Measurements from ENCODE around the gene DCLK1. TPM values are rescaled to one million over a fixed set of nuclear protein-coding genes. Genes with fewer than 3 reads are reported as not detected.
"Not testable (repeated sequence)": the region's sequence is repeated elsewhere in the genome, so short reads cannot be mapped to it uniquely, and the experiment has no call there.

DCLK1 gene
- total RNA-seq, 2 donors from 2014 or later: 25.6 to 27.8 TPM

DNA sequence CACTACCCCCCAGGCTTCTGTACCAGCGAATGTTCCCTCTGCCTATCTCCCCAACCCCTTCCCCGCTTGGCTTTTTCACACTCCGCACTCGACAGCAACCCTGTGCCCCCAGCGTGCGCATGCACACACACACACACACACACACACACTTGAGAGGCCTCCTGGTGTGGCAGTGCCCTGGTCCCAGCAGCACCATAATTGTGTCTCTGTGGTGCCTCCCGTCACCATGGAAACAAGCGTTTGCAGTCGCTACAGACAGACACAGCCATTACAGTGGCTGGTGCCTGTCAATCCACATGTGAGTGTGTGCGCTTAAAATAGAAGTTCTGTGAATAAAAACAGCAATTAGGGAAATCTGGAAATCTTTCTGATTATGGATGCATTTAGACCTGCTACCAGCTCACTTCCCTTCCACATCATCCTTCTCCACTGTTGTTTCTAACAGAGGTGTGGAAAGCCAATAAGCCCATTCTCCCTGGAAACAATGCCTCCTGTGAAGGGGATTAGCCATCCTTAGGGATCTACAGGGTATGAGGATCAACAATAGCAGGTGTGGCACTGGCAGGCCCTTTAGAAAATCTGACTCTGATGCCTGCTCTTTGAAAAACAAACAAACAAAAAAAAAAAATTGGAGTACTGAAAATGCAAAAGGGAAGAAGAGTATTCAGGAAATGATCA is 146.3 kb downstream of the DCLK1 start:
- no peak overlapping the region for H3K27ac ChIP-seq
- no peaks in the 10 kb centered on the region for H3K36me3 ChIP-seq
- no peak for DNase-seq (ENCODE audit: low spot score)
- H3K4me3 ChIP-seq: no peak overlapping the region
- H3K27me3 ChIP-seq (replicated peaks; ENCODE audit: insufficient read depth): no peaks in the 10 kb centered on the region
- peaks cover 0 to 2% of the 10 kb centered on the region in 2 donors for H3K4me1 ChIP-seq (ENCODE audit: control insufficient read depth in 1 of 2, low read depth in 2 of 2)
- H3K9me3 ChIP-seq: no peaks in the 10 kb centered on the region
- no peak for ATAC-seq (ENCODE audit: insufficient number of reproducible peaks, low FRiP score, low read depth)
- TF ChIP-seq, protein P1, sequence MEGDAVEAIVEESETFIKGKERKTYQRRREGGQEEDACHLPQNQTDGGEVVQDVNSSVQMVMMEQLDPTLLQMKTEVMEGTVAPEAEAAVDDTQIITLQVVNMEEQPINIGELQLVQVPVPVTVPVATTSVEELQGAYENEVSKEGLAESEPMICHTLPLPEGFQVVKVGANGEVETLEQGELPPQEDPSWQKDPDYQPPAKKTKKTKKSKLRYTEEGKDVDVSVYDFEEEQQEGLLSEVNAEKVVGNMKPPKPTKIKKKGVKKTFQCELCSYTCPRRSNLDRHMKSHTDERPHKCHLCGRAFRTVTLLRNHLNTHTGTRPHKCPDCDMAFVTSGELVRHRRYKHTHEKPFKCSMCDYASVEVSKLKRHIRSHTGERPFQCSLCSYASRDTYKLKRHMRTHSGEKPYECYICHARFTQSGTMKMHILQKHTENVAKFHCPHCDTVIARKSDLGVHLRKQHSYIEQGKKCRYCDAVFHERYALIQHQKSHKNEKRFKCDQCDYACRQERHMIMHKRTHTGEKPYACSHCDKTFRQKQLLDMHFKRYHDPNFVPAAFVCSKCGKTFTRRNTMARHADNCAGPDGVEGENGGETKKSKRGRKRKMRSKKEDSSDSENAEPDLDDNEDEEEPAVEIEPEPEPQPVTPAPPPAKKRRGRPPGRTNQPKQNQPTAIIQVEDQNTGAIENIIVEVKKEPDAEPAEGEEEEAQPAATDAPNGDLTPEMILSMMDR (IDR thresholded peaks at IDR 0.05): no peak

- H3K27ac ChIP-seq: no peak overlapping the region
- ATAC-seq (ENCODE audit: insufficient number of reproducible peaks, low FRiP score, low read depth): no peak
- no peaks in the 10 kb centered on the region for H3K9me3 ChIP-seq
- no peak for DNase-seq (ENCODE audit: low spot score)
- peaks cover 0 to 6% of the 10 kb centered on the region in 2 donors for H3K4me1 ChIP-seq (ENCODE audit: control insufficient read depth in 1 of 2, low read depth in 2 of 2)
- H3K36me3 ChIP-seq: no peaks in the 10 kb centered on the region
- TF ChIP-seq, protein P1 (IDR thresholded peaks at IDR 0.05): no peak
- H3K27me3 ChIP-seq (replicated peaks; ENCODE audit: insufficient read depth): no peaks in the 10 kb centered on the region
- no peak overlapping the region for H3K4me3 ChIP-seq
These were observed 146.9 kb downstream of the DCLK1 start for GRCh38 chr13:35984287-35984686.

GRCh38 chr13:35983703-35984102 is 147.5 kb downstream of the DCLK1 start:
- ATAC-seq (ENCODE audit: insufficient number of reproducible peaks, low FRiP score, low read depth); H3K27me3 ChIP-seq (replicated peaks; ENCODE audit: insufficient read depth); H3K9me3 ChIP-seq; H3K36me3 ChIP-seq; H3K27ac ChIP-seq; H3K4me3 ChIP-seq; DNase-seq (ENCODE audit: low spot score): not testable (repeated sequence)
- peaks cover 6 to 12% of the 10 kb centered on the region in 2 donors for H3K4me1 ChIP-seq (ENCODE audit: control insufficient read depth in 1 of 2, low read depth in 2 of 2)

DNA sequence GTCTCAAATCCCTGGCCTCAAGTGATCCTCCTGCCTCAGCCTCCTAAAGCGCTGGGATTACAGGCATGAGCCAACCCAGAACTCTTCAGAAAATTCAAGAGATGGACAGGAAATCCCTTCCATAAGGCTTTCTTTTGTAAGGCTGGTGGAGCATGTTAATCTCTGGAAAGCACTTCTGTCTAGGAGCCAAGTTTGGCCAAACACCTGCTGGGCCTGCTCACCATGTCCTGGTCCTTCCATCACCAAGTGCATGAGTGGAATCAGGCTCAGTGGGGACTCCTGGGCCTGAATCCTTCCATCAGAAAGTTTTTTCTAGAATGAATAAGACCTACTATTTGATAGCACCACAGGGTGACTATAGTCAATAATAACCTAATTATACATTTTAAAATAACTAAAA is 148.0 kb downstream of the DCLK1 start:
- ATAC-seq (ENCODE audit: insufficient number of reproducible peaks, low FRiP score, low read depth): no peak
- no peaks in the 10 kb centered on the region for H3K36me3 ChIP-seq
- no peaks in the 10 kb centered on the region for H3K27me3 ChIP-seq (replicated peaks; ENCODE audit: insufficient read depth)
- H3K4me3 ChIP-seq: no peak overlapping the region
- no peaks in the 10 kb centered on the region for H3K9me3 ChIP-seq
- H3K4me1 ChIP-seq (ENCODE audit: control insufficient read depth in 1 of 2, low read depth in 2 of 2): peaks cover 6 to 13% of the 10 kb centered on the region in 2 donors
- no peak overlapping the region for H3K27ac ChIP-seq
- DNase-seq (ENCODE audit: low spot score): no peak
- TF ChIP-seq, protein P1 (IDR thresholded peaks at IDR 0.05): no peak

DNA sequence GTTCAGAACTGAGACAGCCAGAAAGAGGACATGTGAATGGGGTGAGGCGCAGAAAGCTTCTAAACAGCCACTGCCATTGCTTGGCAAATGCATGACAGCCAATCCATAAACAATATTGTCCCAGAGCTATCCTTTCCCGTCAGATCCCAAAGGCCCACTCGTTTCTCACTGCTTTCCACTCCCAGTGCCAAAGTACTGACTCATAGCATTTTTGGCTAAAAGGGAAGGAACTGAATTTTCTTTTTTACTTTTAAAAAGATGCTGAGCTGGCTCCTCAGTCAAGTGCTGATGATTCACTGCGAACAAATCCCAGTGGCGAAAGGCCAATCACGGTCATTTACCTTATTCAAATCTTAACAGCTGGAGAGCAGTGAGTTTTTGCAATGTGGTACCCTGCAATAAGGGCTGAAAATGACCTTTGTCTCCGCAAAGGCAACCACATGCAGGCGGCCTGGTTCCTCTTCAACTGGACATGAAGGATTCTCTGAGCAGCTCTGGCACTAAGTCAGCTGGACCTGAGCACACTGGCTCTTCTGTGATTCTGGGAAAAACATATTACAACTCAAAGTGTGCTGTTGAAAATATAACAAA is 151.7 kb downstream of the DCLK1 start:
- Histone ChIP-seq H3K27ac (peak overlapping the region; percentile 74 to 78), H3K4me3 (peak overlapping the region; percentile 15), H3K27me3 (replicated peaks; ENCODE audit: insufficient read depth) (no peaks in the 10 kb centered on the region), H3K36me3 (no peaks in the 10 kb centered on the region), H3K4me1 (ENCODE audit: control insufficient read depth in 1 of 2, low read depth in 2 of 2) (peaks cover 6 to 13% of the 10 kb centered on the region in 2 donors), H3K9me3 (no peaks in the 10 kb centered on the region)
- TF ChIP-seq, protein P1 (IDR thresholded peaks at IDR 0.05): no peak
- ATAC-seq (ENCODE audit: insufficient number of reproducible peaks, low FRiP score, low read depth) (peak; percentile 96), DNase-seq (ENCODE audit: low spot score) (peak; percentile 76)
